ENCODE data around the gene PRPF40B. TPM values are rescaled to one million over a fixed set of nuclear protein-coding genes. Genes with fewer than 3 reads are reported as not detected.
"Not testable (repeated sequence)": the region's sequence is repeated elsewhere in the genome, so short reads cannot be mapped to it uniquely, and the experiment has no call there.

PRPF40B gene
- total RNA-seq, 1 donor from 2014 or later, result 9.2 TPM

GRCh38 chr12:49598527-49598926 lies 24.8 kb upstream of the PRPF40B start:
- Mint-ChIP-seq H3K4me3 (ENCODE audit: unreplicated experiment) (no peak overlapping the region), H3K36me3 (ENCODE audit: low read depth, unreplicated experiment) (peaks cover 12% of the 10 kb centered on the region), H3K27me3 (ENCODE audit: unreplicated experiment) (peaks cover 7% of the 10 kb centered on the region), H3K27ac (ENCODE audit: unreplicated experiment) (no peak overlapping the region), H3K4me1 (ENCODE audit: unreplicated experiment) (peaks cover 3% of the 10 kb centered on the region), H3K9me3 (ENCODE audit: unreplicated experiment) (no peaks in the 10 kb centered on the region)
- TF ChIP-seq, protein P1, sequence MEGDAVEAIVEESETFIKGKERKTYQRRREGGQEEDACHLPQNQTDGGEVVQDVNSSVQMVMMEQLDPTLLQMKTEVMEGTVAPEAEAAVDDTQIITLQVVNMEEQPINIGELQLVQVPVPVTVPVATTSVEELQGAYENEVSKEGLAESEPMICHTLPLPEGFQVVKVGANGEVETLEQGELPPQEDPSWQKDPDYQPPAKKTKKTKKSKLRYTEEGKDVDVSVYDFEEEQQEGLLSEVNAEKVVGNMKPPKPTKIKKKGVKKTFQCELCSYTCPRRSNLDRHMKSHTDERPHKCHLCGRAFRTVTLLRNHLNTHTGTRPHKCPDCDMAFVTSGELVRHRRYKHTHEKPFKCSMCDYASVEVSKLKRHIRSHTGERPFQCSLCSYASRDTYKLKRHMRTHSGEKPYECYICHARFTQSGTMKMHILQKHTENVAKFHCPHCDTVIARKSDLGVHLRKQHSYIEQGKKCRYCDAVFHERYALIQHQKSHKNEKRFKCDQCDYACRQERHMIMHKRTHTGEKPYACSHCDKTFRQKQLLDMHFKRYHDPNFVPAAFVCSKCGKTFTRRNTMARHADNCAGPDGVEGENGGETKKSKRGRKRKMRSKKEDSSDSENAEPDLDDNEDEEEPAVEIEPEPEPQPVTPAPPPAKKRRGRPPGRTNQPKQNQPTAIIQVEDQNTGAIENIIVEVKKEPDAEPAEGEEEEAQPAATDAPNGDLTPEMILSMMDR (IDR thresholded peaks at IDR 0.05; ENCODE audit: unreplicated experiment), result no peak
- no peak for DNase-seq (ENCODE audit: low spot score)

DNA sequence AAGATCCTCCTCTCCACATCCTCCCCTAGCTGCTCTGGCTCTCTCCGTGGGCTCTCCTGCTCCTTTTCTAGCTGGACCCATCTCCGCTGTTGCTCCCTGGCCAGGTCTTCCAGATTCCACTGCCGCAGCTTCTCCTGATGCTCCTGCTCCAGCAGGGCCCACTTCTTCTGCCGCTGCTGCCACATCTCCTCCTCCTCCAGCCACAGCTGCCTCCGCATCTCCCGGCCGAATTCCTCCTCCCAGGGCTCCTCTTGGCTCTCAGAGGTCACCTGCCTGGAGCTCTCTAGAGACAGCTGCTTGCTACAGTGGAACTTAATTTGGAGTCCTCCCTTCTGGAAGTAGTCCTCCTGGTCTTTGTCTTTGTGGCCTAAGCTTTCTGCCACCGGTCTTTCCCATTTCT lies 23.4 kb upstream of the PRPF40B start:
- Mint-ChIP-seq H3K27ac (ENCODE audit: unreplicated experiment) (no peak overlapping the region), H3K4me1 (ENCODE audit: unreplicated experiment) (peaks cover 3% of the 10 kb centered on the region), H3K4me3 (ENCODE audit: unreplicated experiment) (no peak overlapping the region), H3K27me3 (ENCODE audit: unreplicated experiment) (peaks cover 7% of the 10 kb centered on the region), H3K36me3 (ENCODE audit: low read depth, unreplicated experiment) (peaks cover 12% of the 10 kb centered on the region), H3K9me3 (ENCODE audit: unreplicated experiment) (no peaks in the 10 kb centered on the region)
- DNase-seq (ENCODE audit: low spot score), result no peak
- TF ChIP-seq, protein P1 (IDR thresholded peaks at IDR 0.05; ENCODE audit: unreplicated experiment), result no peak

- Mint-ChIP-seq H3K27me3 (ENCODE audit: unreplicated experiment) (peaks cover 5% of the 10 kb centered on the region), H3K27ac (ENCODE audit: unreplicated experiment) (no peak overlapping the region), H3K4me1 (ENCODE audit: unreplicated experiment) (peaks cover 3% of the 10 kb centered on the region), H3K9me3 (ENCODE audit: unreplicated experiment) (no peaks in the 10 kb centered on the region), H3K36me3 (ENCODE audit: low read depth, unreplicated experiment) (peaks cover 8% of the 10 kb centered on the region), H3K4me3 (ENCODE audit: unreplicated experiment) (no peak overlapping the region)
- TF ChIP-seq, protein P1 (IDR thresholded peaks at IDR 0.05; ENCODE audit: unreplicated experiment), result no peak
- DNase-seq (ENCODE audit: low spot score), result no peak
Measured at GRCh38 chr12:49603721-49604120, 19.6 kb upstream of the PRPF40B start.

DNA sequence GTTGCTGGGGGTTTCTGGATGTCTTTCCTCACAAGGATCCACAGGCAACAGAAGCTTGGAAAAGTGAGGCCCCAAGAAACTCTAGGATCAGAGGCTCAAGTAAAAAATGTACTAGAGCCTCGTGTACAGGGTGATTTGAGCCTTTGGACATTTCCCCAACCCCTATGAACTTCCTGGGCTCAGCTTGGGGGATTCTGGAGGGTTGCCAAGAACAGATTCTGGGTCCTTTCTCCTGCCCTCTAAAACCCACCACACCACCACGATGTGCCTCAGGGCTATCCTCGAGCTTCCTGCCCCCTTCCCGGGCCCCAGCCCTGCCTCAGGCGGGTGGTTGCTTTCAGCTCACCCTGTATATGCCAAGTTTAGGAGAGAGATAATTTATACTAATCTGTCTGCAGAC lies 18.5 kb upstream of the PRPF40B start:
- Mint-ChIP-seq H3K36me3 (ENCODE audit: low read depth, unreplicated experiment) (peaks cover 3% of the 10 kb centered on the region), H3K9me3 (ENCODE audit: unreplicated experiment) (no peaks in the 10 kb centered on the region), H3K4me1 (ENCODE audit: unreplicated experiment) (peaks cover 3% of the 10 kb centered on the region), H3K4me3 (ENCODE audit: unreplicated experiment) (no peak overlapping the region), H3K27ac (ENCODE audit: unreplicated experiment) (no peak overlapping the region), H3K27me3 (ENCODE audit: unreplicated experiment) (peaks cover 4% of the 10 kb centered on the region)
- TF ChIP-seq, protein P1 (IDR thresholded peaks at IDR 0.05; ENCODE audit: unreplicated experiment), result no peak
- DNase-seq (ENCODE audit: low spot score), result no peak

GRCh38 chr12:49605539-49605938 lies 17.8 kb upstream of the PRPF40B start, which contains the start of gene FAM186B:
Gene FAM186B (minus strand): TSS chr12:49605639. CDS start chr12:49605477, 162 bp downstream.
- DNase-seq (ENCODE audit: low spot score); H3K9me3 Mint-ChIP-seq (ENCODE audit: unreplicated experiment); H3K4me1 Mint-ChIP-seq (ENCODE audit: unreplicated experiment); H3K27ac Mint-ChIP-seq (ENCODE audit: unreplicated experiment); H3K36me3 Mint-ChIP-seq (ENCODE audit: low read depth, unreplicated experiment); H3K4me3 Mint-ChIP-seq (ENCODE audit: unreplicated experiment); H3K27me3 Mint-ChIP-seq (ENCODE audit: unreplicated experiment): not testable (repeated sequence)

Data from endothelial cell (in vitro differentiated cells).